ENCODE data around the gene DHRS9.

DHRS9 gene

DNA sequence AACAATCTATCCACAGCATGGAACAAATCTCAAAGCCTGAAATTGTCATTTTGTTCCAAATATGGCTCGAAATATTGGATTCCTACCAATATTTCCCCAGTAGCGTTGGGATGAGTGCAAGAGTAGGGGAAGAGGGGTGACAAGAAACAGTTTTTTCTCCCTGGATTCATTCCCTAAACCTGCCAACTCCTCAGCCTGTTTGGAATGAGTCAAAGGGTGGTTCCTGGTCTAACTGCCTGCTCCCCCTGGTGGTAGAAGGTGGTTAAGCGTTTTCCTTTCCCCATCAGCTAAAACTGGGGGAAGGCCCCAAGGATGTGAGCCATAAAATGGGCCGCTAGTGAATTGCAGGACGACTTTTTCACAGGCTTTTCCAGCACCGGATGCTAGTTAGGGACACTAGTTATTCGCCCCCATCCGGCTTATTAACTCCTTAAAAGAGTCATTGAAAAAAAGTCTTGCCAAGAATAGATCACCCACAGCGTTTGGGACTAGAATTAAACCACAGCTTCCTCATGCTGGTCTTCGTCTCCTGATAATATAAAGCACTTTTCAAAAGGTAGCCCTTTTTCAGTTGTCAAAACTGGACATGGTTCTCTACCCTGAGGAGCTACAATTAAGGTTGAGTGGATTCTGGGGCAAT lies 72.5 kb downstream of the DHRS9 start:
- H3K4me3 ChIP-seq (ENCODE audit: low read depth, low read length): no peak overlapping the region
- TF ChIP-seq, protein P1, sequence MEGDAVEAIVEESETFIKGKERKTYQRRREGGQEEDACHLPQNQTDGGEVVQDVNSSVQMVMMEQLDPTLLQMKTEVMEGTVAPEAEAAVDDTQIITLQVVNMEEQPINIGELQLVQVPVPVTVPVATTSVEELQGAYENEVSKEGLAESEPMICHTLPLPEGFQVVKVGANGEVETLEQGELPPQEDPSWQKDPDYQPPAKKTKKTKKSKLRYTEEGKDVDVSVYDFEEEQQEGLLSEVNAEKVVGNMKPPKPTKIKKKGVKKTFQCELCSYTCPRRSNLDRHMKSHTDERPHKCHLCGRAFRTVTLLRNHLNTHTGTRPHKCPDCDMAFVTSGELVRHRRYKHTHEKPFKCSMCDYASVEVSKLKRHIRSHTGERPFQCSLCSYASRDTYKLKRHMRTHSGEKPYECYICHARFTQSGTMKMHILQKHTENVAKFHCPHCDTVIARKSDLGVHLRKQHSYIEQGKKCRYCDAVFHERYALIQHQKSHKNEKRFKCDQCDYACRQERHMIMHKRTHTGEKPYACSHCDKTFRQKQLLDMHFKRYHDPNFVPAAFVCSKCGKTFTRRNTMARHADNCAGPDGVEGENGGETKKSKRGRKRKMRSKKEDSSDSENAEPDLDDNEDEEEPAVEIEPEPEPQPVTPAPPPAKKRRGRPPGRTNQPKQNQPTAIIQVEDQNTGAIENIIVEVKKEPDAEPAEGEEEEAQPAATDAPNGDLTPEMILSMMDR (IDR thresholded peaks at IDR 0.05; ENCODE audit: borderline replicate concordance, insufficient read depth, low read depth, low read length): peak; percentile 92

DNA sequence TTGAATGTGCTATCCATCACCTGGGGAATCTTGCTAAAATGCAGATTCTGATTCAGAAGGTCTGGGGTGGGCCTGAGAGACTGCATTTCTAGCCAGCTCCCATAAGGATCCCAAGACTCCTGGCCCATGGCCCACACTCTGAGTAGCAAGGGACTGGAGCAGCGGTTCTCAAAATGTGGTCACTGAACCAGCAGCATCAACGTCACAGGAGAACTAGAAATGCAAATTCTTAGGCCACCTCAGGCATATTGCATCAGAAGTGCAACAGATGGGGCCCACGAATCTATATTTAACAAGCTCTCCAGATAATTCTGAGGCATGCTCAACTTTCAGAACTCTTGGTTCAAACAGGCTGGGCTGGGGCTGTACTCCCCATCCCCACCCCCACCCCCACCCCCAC lies 74.6 kb downstream of the DHRS9 start:
- TF ChIP-seq, protein P1 (IDR thresholded peaks at IDR 0.05; ENCODE audit: borderline replicate concordance, insufficient read depth, low read depth, low read length): no peak
- no peak overlapping the region for H3K4me3 ChIP-seq (ENCODE audit: low read depth, low read length)
